Measurements from ENCODE around the gene RRP12. TPM values are rescaled to one million over a fixed set of nuclear protein-coding genes. Genes with fewer than 3 reads are reported as not detected.

The RRP12 gene
- total and polyA plus RNA-seq, 12 donors, result 13.3 to 56.9 (median 27.6) TPM

GRCh38 chr10:97383159-97383558 is 18.0 kb downstream of the RRP12 start:
- WGBS, 4 donors, result 91 to 96% (median 96%) methylated on average over 7 of the region's 7 CpGs
- intact Hi-C loops (cut with DNase I), result no loop called here

GRCh38 chr10:97381626-97382025 is 19.5 kb downstream of the RRP12 start:
- no peak overlapping the region for H3K4me3 ChIP-seq
- H3K9me3 ChIP-seq (replicated peaks in 1 of 3), result no peaks in the 10 kb centered on the region
- H3K27ac ChIP-seq, result no peak overlapping the region
- no peaks in the 10 kb centered on the region for H3K4me1 ChIP-seq (replicated peaks in 1 of 2)
- no peak for DNase-seq
- no peaks in the 10 kb centered on the region for H3K27me3 ChIP-seq
- intact Hi-C loops (cut with DNase I), result no loop called here
- peaks cover 0 to 45% of the 10 kb centered on the region in 2 donors for H3K36me3 ChIP-seq (replicated peaks in 1 of 2)
- 81 to 95% (median 89%) methylated on average over 6 to 8 of the region's 8 CpGs for WGBS, 4 donors
- TF ChIP-seq CTCF (IDR thresholded peaks at IDR 0.05) (no peak), POLR2A (IDR thresholded peaks at IDR 0.05) (no peak)

More at GRCh38 chr10:97383159-97383558, 18.0 kb downstream of the RRP12 start:
- TF ChIP-seq CTCF (IDR thresholded peaks at IDR 0.05) (no peak), POLR2A (IDR thresholded peaks at IDR 0.05) (no peak)
- no peaks in the 10 kb centered on the region for H3K27me3 ChIP-seq
- no peaks in the 10 kb centered on the region for H3K4me1 ChIP-seq (replicated peaks in 1 of 2)
- no peak overlapping the region for H3K4me3 ChIP-seq
- no peak for DNase-seq
- no peak overlapping the region for H3K27ac ChIP-seq
- no peaks in the 10 kb centered on the region for H3K9me3 ChIP-seq (replicated peaks in 1 of 3)
- H3K36me3 ChIP-seq (replicated peaks in 1 of 2), result peaks cover 0 to 41% of the 10 kb centered on the region in 2 donors

- intact Hi-C loops (cut with DNase I), result no loop called here
- Histone ChIP-seq H3K27me3 (no peaks in the 10 kb centered on the region), H3K27ac (no peak overlapping the region), H3K4me3 (no peak overlapping the region), H3K4me1 (replicated peaks in 1 of 2) (no peaks in the 10 kb centered on the region), H3K9me3 (replicated peaks in 1 of 3) (no peaks in the 10 kb centered on the region), H3K36me3 (replicated peaks in 1 of 2) (peaks cover 0 to 40% of the 10 kb centered on the region in 2 donors)
- TF ChIP-seq CTCF (IDR thresholded peaks at IDR 0.05) (no peak), POLR2A (IDR thresholded peaks at IDR 0.05) (no peak)
- no peak for DNase-seq
- WGBS, 4 donors, result 93 to 98% (median 94%) methylated on average over 5 to 8 of the region's 8 CpGs
These were observed 20.6 kb downstream of the RRP12 start for GRCh38 chr10:97380516-97380915.

GRCh38 chr10:97378933-97379921 is 21.9 kb downstream of the RRP12 start:
- H3K27ac ChIP-seq, result no peak overlapping the region
- no peak for TF ChIP-seq CTCF (IDR thresholded peaks at IDR 0.05)
- no peak for TF ChIP-seq POLR2A (IDR thresholded peaks at IDR 0.05)
- no peak overlapping the region for H3K4me3 ChIP-seq
- 86 to 89% (median 86%) methylated on average over 12 to 15 of the region's 15 CpGs for WGBS, 4 donors
- no peaks in the 10 kb centered on the region for H3K27me3 ChIP-seq
- intact Hi-C loops (cut with DNase I), result no loop called here
- no peaks in the 10 kb centered on the region for H3K9me3 ChIP-seq (replicated peaks in 1 of 3)
- no peak for DNase-seq
- peaks cover 0 to 40% of the 10 kb centered on the region in 2 donors for H3K36me3 ChIP-seq (replicated peaks in 1 of 2)
- no peaks in the 10 kb centered on the region for H3K4me1 ChIP-seq (replicated peaks in 1 of 2)
